Stomach (tissue), 9 donors: ENCODE data around the gene MRPL17. TPM values are rescaled to one million over a fixed set of nuclear protein-coding genes. Genes with fewer than 3 reads are reported as not detected.

Experiments
- DNase-seq, 2 donors: peaks; one replicate each; pipeline versions ENCODE4 v3.0.0 to v3.0.0-alpha.2; 2013 to 2019
- H3K27ac ChIP-seq, 5 donors: fragments of 200-600 bp in 4 of 5; sonication (generic) in 4 of 5; one replicate each; pipeline ENCODE4 v1.5.1; 2013 to 2019; ENCODE audit warnings: mild to moderate bottlenecking in 1 of 5, moderate library complexity in 1 of 5
- H3K27me3 ChIP-seq, 3 donors: fragments of 200-600 bp; sonication (generic); one replicate each; pipeline ENCODE4 v1.5.1; 2017 to 2019; ENCODE audit warnings: mixed run types in 1 of 3
- H3K36me3 ChIP-seq, 4 donors: fragments of 200-600 bp; sonication (generic); 1 replicate in 3 of 4; 2 replicates in 1 of 4; pipeline ENCODE4 v1.5.1; 2016 to 2019
- H3K4me1 ChIP-seq, 4 donors: fragments of 200-600 bp; sonication (generic); one replicate each; pipeline ENCODE4 v1.5.1; 2016 to 2019
- H3K4me3 ChIP-seq, 4 donors: fragments of 200-600 bp; sonication (generic) in 3 of 4; one replicate each; pipeline ENCODE4 v1.5.1; 2016 to 2019; ENCODE audit warnings: mild to moderate bottlenecking in 1 of 4
- H3K9me3 ChIP-seq, 4 donors: fragments of 200-600 bp; sonication (generic); one replicate each; pipeline ENCODE4 v1.5.1; 2016 to 2019
- CTCF ChIP-seq, 7 experiments: fragments of 450-650 bp in 4 of 7; fragments of 200-600 bp in 3 of 7; sonication (generic) in 3 of 7; IDR thresholded peaks; one replicate each; pipeline ENCODE4 v1.5.1; 2016 to 2019; ENCODE audit warnings: antibody characterized with exemption in 7 of 7, control low read depth in 2 of 7, mild to moderate bottlenecking in 1 of 7
- EP300 ChIP-seq: sonication (generic); formaldehyde crosslinking; IDR thresholded peaks from one replicate; pipeline ENCODE4 v1.6.1; 2017; ENCODE audit warnings: antibody characterized with exemption
- POLR2A ChIP-seq, 4 donors: fragments of 450-650 bp; IDR thresholded peaks; one replicate each; pipeline ENCODE4 v1.6.1; 2016; ENCODE audit warnings: antibody characterized with exemption in 4 of 4, control low read depth in 2 of 4, mild to moderate bottlenecking in 1 of 4, moderate library complexity in 1 of 4
- POLR2AphosphoS5 ChIP-seq, 3 donors: sonication (generic); formaldehyde crosslinking; IDR thresholded peaks; one replicate each; pipeline ENCODE4 v1.6.1; 2016; ENCODE audit warnings: antibody characterized with exemption in 3 of 3
- WGBS, 5 donors: extraction: QIAGEN DNeasy Blood & Tissue Kit in 3 of 5; methylation state at CpG; one replicate each; pipeline versions ENCODE4 v1.1.5 to v1.1.7; 2013 to 2018; 5-methylcytosine and 5-hydroxymethylcytosine counted together
- intact Hi-C: fragments of 100-400 bp; cut with DNase I; formaldehyde crosslinking; loops from one replicate; pipeline ENCODE4 v1.15.1; 2023; ENCODE audit warnings: low total_unique reads
- polyA plus RNA-seq, 3 donors: library from polyadenylated mRNA; stranded (reverse); fragments of 200-250 nt; gene quantifications; one replicate each; pipeline ENCODE4 v1.2.3, GENCODE V29; 2013
- total RNA-seq, 5 donors: library from RNA; depleted of rRNA; stranded (reverse); fragments of >200 nt; gene quantifications; one replicate each; pipeline versions ENCODE4 v1.1.0 to v1.2.3, GENCODE V29; 2014 to 2016
- donor health status: healthy with polysubstance abuse.
- donor health status: Bipolar disorder and iron deficiency.
- donor health status: healthy.

MRPL17 gene
- total and polyA plus RNA-seq, 8 donors = 9.0 to 148 (median 32.1) TPM

- intact Hi-C loops = loop anchor here (10.0 kb wide), 1 partner anchor 137 kb away; no protein-coding TSS in a partner anchor
- H3K4me3 ChIP-seq = no peak overlapping the region
- 64 to 86% (median 79%) methylated on average over 2 of the region's 2 CpGs for WGBS, 5 donors
- TF ChIP-seq CTCF (IDR thresholded peaks at IDR 0.05) (no peak), EP300 (no peak), POLR2AphosphoS5 (IDR thresholded peaks at IDR 0.05) (no peak), POLR2A (IDR thresholded peaks at IDR 0.05) (no peak)
- H3K9me3 ChIP-seq = no peaks in the 10 kb centered on the region
- no peak overlapping the region for H3K27ac ChIP-seq
- no peaks in the 10 kb centered on the region for H3K4me1 ChIP-seq
- no peaks in the 10 kb centered on the region for H3K36me3 ChIP-seq
- DNase-seq = no peak
- no peaks in the 10 kb centered on the region for H3K27me3 ChIP-seq
Observed at GRCh38 chr11:6671991-6672390, 11.1 kb downstream of the MRPL17 start.

DNA sequence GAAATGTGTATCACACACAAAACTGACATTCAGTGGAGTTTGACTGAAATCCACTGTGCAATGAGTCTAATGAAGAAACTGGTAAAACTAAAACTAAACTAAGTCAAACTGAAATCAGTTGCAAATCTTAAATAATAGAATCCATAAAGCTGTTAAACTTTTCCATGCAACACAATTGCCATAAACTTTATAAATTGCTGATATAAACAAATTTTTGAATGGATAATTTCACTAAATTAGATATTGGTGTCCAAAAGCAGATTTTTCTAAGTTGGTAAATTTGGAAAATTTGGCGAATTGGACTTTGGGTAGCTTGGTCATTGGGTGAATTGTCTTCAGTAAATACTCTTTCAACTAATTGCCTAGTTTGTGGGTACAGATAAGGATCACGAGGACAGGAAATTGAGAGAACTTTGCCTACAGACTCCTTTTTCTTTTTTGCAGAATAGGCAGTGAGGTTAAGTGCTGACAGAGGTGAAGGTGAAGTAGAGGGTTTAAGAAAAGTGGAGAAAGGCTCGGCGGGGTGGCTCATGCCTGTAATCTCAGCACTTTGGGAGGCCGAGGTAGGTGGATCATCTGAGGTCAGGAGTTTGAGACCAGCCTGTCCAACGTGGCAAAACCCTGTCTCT is 12.8 kb downstream of the MRPL17 start:
- Histone ChIP-seq H3K36me3 (no peaks in the 10 kb centered on the region), H3K9me3 (no peaks in the 10 kb centered on the region), H3K4me3 (no peak overlapping the region), H3K4me1 (no peaks in the 10 kb centered on the region), H3K27me3 (no peaks in the 10 kb centered on the region), H3K27ac (no peak overlapping the region)
- DNase-seq = no peak
- TF ChIP-seq CTCF (IDR thresholded peaks at IDR 0.05) (no peak), EP300 (no peak), POLR2A (IDR thresholded peaks at IDR 0.05) (no peak), POLR2AphosphoS5 (IDR thresholded peaks at IDR 0.05) (no peak)
- WGBS, 5 donors = 59 to 77% (median 63%) methylated on average over 6 of the region's 6 CpGs
- intact Hi-C loops = loop anchor here (10.0 kb wide), 1 partner anchor 136 kb away; no protein-coding TSS in a partner anchor

DNA sequence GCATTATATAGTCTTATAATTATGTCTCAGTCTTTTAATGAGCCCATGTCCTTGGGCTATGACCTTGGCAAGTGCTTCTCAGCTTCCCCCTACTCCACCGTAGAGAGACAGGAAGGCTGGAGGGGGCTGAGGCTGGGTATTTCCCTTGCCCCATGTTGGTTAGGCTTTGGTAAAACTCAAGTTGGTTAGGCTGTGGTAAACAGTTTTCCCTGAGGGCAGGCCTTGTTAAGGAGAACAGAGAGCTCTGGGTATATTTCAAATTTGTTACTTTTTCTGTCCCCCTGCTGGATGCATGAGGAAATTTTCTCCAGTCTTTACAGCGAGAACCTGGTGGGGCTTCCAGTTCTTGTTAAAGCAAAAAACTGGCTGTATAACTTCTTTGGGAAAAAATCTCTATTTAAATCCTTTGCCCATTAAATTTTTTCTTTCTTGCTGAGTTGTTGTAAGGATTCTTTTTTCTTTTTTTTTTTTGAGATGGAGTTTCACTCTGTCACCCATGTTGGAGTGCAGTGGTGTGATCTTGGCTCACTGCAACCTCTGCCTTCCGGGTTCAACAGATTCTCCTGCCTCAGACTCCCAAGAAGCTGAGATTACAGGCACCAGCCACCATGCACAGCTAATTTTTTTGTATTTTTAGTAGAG is 15.3 kb downstream of the MRPL17 start:
- 64 to 73% (median 68%) methylated on average over 3 of the region's 3 CpGs for WGBS, 5 donors
- Histone ChIP-seq H3K4me1 (no peaks in the 10 kb centered on the region), H3K9me3 (no peaks in the 10 kb centered on the region), H3K27ac (no peak overlapping the region), H3K36me3 (no peaks in the 10 kb centered on the region), H3K27me3 (no peaks in the 10 kb centered on the region), H3K4me3 (no peak overlapping the region)
- peak in 1 of 2 donors; percentile 31 for DNase-seq
- intact Hi-C loops = no loop called here
- TF ChIP-seq CTCF (IDR thresholded peaks at IDR 0.05) (peak in 5 of 7 experiments; percentile 35 to 59 (median 52)), EP300 (no peak)

DNA sequence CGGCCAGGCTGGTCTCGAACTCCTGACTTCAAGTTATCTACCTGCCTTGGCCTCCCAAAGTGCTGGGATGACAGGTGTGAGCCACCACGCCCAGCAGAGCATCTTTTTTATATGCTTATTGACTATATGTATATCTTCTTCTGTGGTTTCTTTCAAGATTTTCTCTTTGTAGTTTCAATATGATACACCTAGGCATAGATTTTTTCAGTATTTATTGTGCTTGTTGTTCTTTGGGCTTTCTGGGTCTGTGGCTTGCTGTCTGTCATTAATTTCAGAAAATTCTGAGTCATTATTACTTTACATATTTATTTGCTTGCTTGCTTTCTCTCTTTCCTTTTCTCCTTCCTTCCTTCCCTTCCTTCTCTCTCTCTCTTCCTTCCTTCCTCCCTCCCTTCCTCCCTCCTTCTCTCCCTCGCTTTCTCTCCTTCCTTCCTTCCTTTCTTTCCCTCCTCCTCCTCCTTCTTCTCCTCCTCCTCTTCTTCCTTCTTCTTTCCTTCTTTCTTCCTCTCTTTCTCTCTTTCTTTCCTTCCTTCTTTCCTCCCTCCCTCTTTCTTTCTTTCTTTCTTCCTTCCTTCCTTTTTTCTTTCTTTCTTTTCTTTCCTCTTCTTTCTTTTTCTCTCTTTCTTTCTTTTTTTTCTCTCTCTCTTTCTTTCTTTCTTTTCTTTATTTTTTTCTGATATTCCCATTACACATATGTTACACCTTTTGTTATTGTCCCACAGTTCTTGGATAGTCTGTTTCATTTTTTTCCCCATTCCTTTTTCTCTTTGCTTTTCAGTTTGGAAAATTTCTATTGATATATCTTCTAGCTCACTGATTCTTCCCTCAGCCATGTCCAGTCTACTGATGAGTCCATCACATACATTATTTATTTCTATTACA is 16.6 kb downstream of the MRPL17 start:
- no peak overlapping the region for H3K4me3 ChIP-seq
- no peaks in the 10 kb centered on the region for H3K36me3 ChIP-seq
- no peak for DNase-seq
- H3K27me3 ChIP-seq = no peaks in the 10 kb centered on the region
- intact Hi-C loops = no loop called here
- TF ChIP-seq EP300 (no peak), POLR2A (IDR thresholded peaks at IDR 0.05) (no peak), CTCF (IDR thresholded peaks at IDR 0.05) (no peak), POLR2AphosphoS5 (IDR thresholded peaks at IDR 0.05) (no peak)
- H3K9me3 ChIP-seq = no peaks in the 10 kb centered on the region
- 81 to 92% (median 89%) methylated on average over 4 of the region's 4 CpGs for WGBS, 5 donors
- no peak overlapping the region for H3K27ac ChIP-seq
- no peaks in the 10 kb centered on the region for H3K4me1 ChIP-seq
